Activated CD8-positive, alpha-beta T cell treated with anti-CD3 and anti-CD28 coated beads for 36 hours (primary cell): ENCODE measurements around the gene TMEM179B. TPM values are rescaled to one million over a fixed set of nuclear protein-coding genes. Genes with fewer than 3 reads are reported as not detected.

ENCODE experiments used
- ATAC-seq: fragments of 200-7000 bp; cut with Tn5 transposase; one replicate; pipeline ENCODE4 v1.10.0; 2021; ENCODE audit warnings: mild to moderate bottlenecking, moderate library complexity
- CTCF ChIA-PET: fragments of 350-600 bp; sonication (Branson Sonifier 250); formaldehyde crosslinking; loops from one replicate; lab custom pipeline; 2021; ENCODE audit warnings: antibody characterized with exemption; lab: Charles Lee
- POLR2A ChIA-PET: fragments of 350-600 bp; sonication (Branson Sonifier 250); formaldehyde crosslinking; loops from one replicate; lab custom pipeline; 2021; ENCODE audit warnings: antibody characterized with exemption; lab: Charles Lee
- DNase-seq: peaks from one replicate; pipeline ENCODE4 v3.0.0-alpha.2; 2020
- H3K27ac Mint-ChIP-seq: one replicate; pipeline ENCODE4 v1.8.0; 2021; ENCODE audit warnings: mild to moderate bottlenecking, mixed read lengths
- H3K27me3 Mint-ChIP-seq: one replicate; pipeline ENCODE4 v1.8.0; 2021; ENCODE audit warnings: mixed read lengths
- H3K36me3 Mint-ChIP-seq: one replicate; pipeline ENCODE4 v1.8.0; 2021; ENCODE audit warnings: low read depth, mixed read lengths
- H3K4me1 Mint-ChIP-seq: one replicate; pipeline ENCODE4 v1.8.0; 2021; ENCODE audit warnings: low read depth, mixed read lengths
- H3K4me3 Mint-ChIP-seq: one replicate; pipeline ENCODE4 v1.8.0; 2021; ENCODE audit warnings: mild to moderate bottlenecking, moderate library complexity, mixed read lengths
- H3K9me3 Mint-ChIP-seq: one replicate; pipeline ENCODE4 v1.8.0; 2021; ENCODE audit warnings: mixed read lengths
- intact Hi-C: fragments of 100-400 bp; cut with micrococcal nuclease; formaldehyde crosslinking; loops from one replicate; pipeline ENCODE4 v1.10.0; 2022
- total RNA-seq, 2 experiments: library from RNA; stranded (reverse); gene quantifications; one replicate each; pipeline ENCODE4 v1.2.3, GENCODE V29; 2021
- TF ChIP-seq, protein P1 (sequence below): fragments of 200-600 bp; IDR thresholded peaks from one replicate; pipeline ENCODE4 v1.8.0; 2022; ENCODE audit warnings: antibody characterized with exemption, mild to moderate bottlenecking

Gene TMEM179B
- total RNA-seq, 2 experiments from 2014 or later = 18.6 to 19.5 TPM

GRCh38 chr11:62804310-62805075, 17.3 kb downstream of the TMEM179B start:
- intact Hi-C loops = no loop called here
- ChIA-PET POLR2A (interaction anchor here (0.6 to 9.6 kb wide), 27 partner anchors 11 to 212 kb away, joined by 3 to 228 read pairs (median 4); partner anchors contain the start of genes SLC3A2, STX5, TAF6L and TEX54), CTCF (interaction anchor here (0.9 to 1.6 kb wide), 3 partner anchors 9 to 18 kb away, joined by 3 to 5 read pairs (median 3); no protein-coding TSS in a partner anchor)
- peaks cover 40% of the 10 kb centered on the region for H3K4me1 Mint-ChIP-seq
- DNase-seq (no peak), ATAC-seq (peak; percentile 18)
- no peaks in the 10 kb centered on the region for H3K9me3 Mint-ChIP-seq
- H3K27ac Mint-ChIP-seq = peak overlapping the region; percentile 98
- H3K27me3 Mint-ChIP-seq = no peaks in the 10 kb centered on the region
- TF ChIP-seq, protein P1, sequence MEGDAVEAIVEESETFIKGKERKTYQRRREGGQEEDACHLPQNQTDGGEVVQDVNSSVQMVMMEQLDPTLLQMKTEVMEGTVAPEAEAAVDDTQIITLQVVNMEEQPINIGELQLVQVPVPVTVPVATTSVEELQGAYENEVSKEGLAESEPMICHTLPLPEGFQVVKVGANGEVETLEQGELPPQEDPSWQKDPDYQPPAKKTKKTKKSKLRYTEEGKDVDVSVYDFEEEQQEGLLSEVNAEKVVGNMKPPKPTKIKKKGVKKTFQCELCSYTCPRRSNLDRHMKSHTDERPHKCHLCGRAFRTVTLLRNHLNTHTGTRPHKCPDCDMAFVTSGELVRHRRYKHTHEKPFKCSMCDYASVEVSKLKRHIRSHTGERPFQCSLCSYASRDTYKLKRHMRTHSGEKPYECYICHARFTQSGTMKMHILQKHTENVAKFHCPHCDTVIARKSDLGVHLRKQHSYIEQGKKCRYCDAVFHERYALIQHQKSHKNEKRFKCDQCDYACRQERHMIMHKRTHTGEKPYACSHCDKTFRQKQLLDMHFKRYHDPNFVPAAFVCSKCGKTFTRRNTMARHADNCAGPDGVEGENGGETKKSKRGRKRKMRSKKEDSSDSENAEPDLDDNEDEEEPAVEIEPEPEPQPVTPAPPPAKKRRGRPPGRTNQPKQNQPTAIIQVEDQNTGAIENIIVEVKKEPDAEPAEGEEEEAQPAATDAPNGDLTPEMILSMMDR = no peak
- peak overlapping the region; percentile 95 for H3K4me3 Mint-ChIP-seq
- H3K36me3 Mint-ChIP-seq = peaks cover 42% of the 10 kb centered on the region

GRCh38 chr11:62805076-62805892, 18.1 kb downstream of the TMEM179B start, which contains the start of gene NXF1:
NXF1 (minus strand) TSS chr11:62805440; CDS start chr11:62805356, 84 bp downstream.
- TF ChIP-seq, protein P1 = peak; percentile 31
- POLR2A ChIA-PET = interaction anchor here (0.8 to 9.6 kb wide), 32 partner anchors 8 to 252 kb away, joined by 3 to 228 read pairs (median 6); partner anchors contain the start of genes SLC3A2, STX5, TEX54 and TMEM179B
- DNase-seq (peak; percentile 95), ATAC-seq (peak; percentile 85)
- CTCF ChIA-PET = interaction anchor here (0.6 to 3.7 kb wide), 11 partner anchors 11 to 134 kb away, joined by 3 to 28 read pairs (median 3); partner anchors contain the start of genes LBHD1, STX5, TMEM179B and UQCC3
- H3K36me3 Mint-ChIP-seq = peaks cover 37% of the 10 kb centered on the region
- no peaks in the 10 kb centered on the region for H3K9me3 Mint-ChIP-seq
- H3K4me3 Mint-ChIP-seq = peak within 1 kb of the TSS; percentile 95
- intact Hi-C loops = no loop called here
- peak within 1 kb of the TSS; percentile 98 for H3K27ac Mint-ChIP-seq
- H3K4me1 Mint-ChIP-seq = peaks cover 38% of the 10 kb centered on the region
- H3K27me3 Mint-ChIP-seq = no peaks in the 10 kb centered on the region

DNA sequence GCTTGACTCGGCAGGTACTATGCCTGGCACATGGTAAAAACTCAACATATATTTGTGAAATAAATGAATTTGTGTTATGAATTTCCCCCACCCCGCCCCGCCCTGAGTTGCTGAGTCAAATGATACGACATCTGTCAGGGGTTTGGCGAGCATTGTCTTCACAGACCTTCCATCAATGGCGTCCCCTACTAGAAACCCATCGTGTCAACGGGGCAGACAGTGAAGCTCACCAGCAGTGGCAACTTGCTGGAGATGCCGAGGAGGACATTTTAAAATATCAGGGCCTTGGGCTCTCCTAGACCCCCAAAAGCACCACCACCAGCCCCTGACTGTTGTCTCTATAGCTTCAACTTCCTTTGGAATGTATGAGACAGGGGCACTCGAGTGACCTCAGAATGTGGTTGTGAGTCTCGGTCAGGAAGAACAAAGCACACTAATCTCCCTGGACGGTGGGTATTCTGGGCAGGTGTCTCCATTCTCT, 18.8 kb downstream of the TMEM179B start:
- POLR2A ChIA-PET = interaction anchor here (0.6 to 9.6 kb wide), 27 partner anchors 9 to 252 kb away, joined by 3 to 228 read pairs (median 6); partner anchors contain the start of genes LBHD1, SLC3A2, STX5 and TEX54
- CTCF ChIA-PET = interaction anchor here (0.6 to 3.7 kb wide), 11 partner anchors 10 to 134 kb away, joined by 3 to 28 read pairs (median 3); partner anchors contain the start of genes LBHD1, STX5, TMEM179B and UQCC3
- TF ChIP-seq, protein P1 = no peak
- Mint-ChIP-seq H3K27ac (peak overlapping the region; percentile 98), H3K4me3 (peak overlapping the region; percentile 95), H3K9me3 (no peaks in the 10 kb centered on the region), H3K4me1 (peaks cover 38% of the 10 kb centered on the region), H3K36me3 (peaks cover 34% of the 10 kb centered on the region), H3K27me3 (no peaks in the 10 kb centered on the region)
- DNase-seq (peak; percentile 48), ATAC-seq (peak; percentile 27)
- intact Hi-C loops = no loop called here

- H3K27ac Mint-ChIP-seq = peak overlapping the region; percentile 98
- ChIA-PET POLR2A (interaction anchor here (0.6 to 9.6 kb wide), 23 partner anchors 8 to 135 kb away, joined by 3 to 228 read pairs (median 7); partner anchors contain the start of genes LBHD1, SLC3A2, STX5 and TEX54), CTCF (interaction anchor here (1.0 to 3.7 kb wide), 8 partner anchors 10 to 135 kb away, joined by 3 to 28 read pairs (median 4); partner anchors contain the start of genes LBHD1, STX5, TMEM179B and UQCC3)
- peaks cover 29% of the 10 kb centered on the region for H3K36me3 Mint-ChIP-seq
- ATAC-seq (no peak), DNase-seq (no peak)
- intact Hi-C loops = no loop called here
- TF ChIP-seq, protein P1 = no peak
- no peaks in the 10 kb centered on the region for H3K9me3 Mint-ChIP-seq
- peaks cover 33% of the 10 kb centered on the region for H3K4me1 Mint-ChIP-seq
- H3K27me3 Mint-ChIP-seq = no peaks in the 10 kb centered on the region
- peak overlapping the region; percentile 95 for H3K4me3 Mint-ChIP-seq
These were observed 19.5 kb downstream of the TMEM179B start for GRCh38 chr11:62806611-62807121.
